Liver (tissue), 9 donors: ENCODE data around the gene ANKRD28. TPM values are rescaled to one million over a fixed set of nuclear protein-coding genes. Genes with fewer than 3 reads are reported as not detected.

ENCODE experiments used
- DNase-seq: peaks from one replicate; pipeline ENCODE4 v3.0.0-alpha.2; 2017; ENCODE audit warnings: low spot score
- H3K27ac ChIP-seq, 2 donors: one replicate each; pipeline ENCODE4 v1.7.0; 2013; ENCODE audit warnings: inconsistent platforms in 2 of 2, low read length in 2 of 2, control low read depth in 1 of 2, low read depth in 1 of 2, mild to moderate bottlenecking in 1 of 2
- H3K27me3 ChIP-seq, 4 donors: one replicate each; pipeline versions ENCODE4 v1.6.1 to v1.7.0; 2013; ENCODE audit warnings: low read length in 3 of 4, inconsistent platforms in 1 of 4, mild to moderate bottlenecking in 1 of 4, moderate library complexity in 1 of 4; ENCODE audit not compliant: control insufficient read depth in 4 of 4, insufficient read depth in 4 of 4
- H3K36me3 ChIP-seq, 4 donors: one replicate each; pipeline versions ENCODE4 v1.6.1 to v1.7.0; 2013; ENCODE audit warnings: low read length in 3 of 4, mild to moderate bottlenecking in 3 of 4, low read depth in 1 of 4, moderate library complexity in 1 of 4; ENCODE audit not compliant: control insufficient read depth in 4 of 4, insufficient read depth in 3 of 4
- H3K4me1 ChIP-seq, 4 donors: one replicate each; pipeline versions ENCODE4 v1.6.1 to v1.7.0; 2013; ENCODE audit warnings: low read length in 3 of 4, mild to moderate bottlenecking in 3 of 4, moderate library complexity in 1 of 4; ENCODE audit not compliant: control insufficient read depth in 4 of 4, insufficient read depth in 4 of 4
- H3K4me3 ChIP-seq, 3 donors: one replicate each; pipeline versions ENCODE4 v1.6.1 to v1.7.0; 2013; ENCODE audit warnings: low read length in 3 of 3, control low read depth in 1 of 3, low read depth in 1 of 3, mild to moderate bottlenecking in 1 of 3
- H3K9ac ChIP-seq, 2 donors: one replicate each; pipeline ENCODE4 v1.7.0; 2013; ENCODE audit warnings: low read length in 2 of 2, mild to moderate bottlenecking in 2 of 2, moderate library complexity in 2 of 2, control low read depth in 1 of 2, low read depth in 1 of 2
- H3K9me3 ChIP-seq, 4 donors: one replicate each; pipeline versions ENCODE4 v1.6.1 to v1.7.0; 2013; ENCODE audit warnings: low read length in 3 of 4; ENCODE audit not compliant: control insufficient read depth in 4 of 4
- ATF3 ChIP-seq: IDR thresholded peaks from 2 replicates; pipeline ENCODE4 v1.6.1; 2016; ENCODE audit warnings: antibody characterized with exemption
- EGR1 ChIP-seq, 2 donors: IDR thresholded peaks; 2 replicates each; pipeline ENCODE4 v1.6.1; 2016 to 2018; ENCODE audit warnings: antibody characterized with exemption in 2 of 2, low read depth in 2 of 2
- FOXA1 ChIP-seq: IDR thresholded peaks from 2 replicates; pipeline ENCODE4 v1.6.1; 2016; ENCODE audit warnings: antibody characterized with exemption
- FOXA2 ChIP-seq: IDR thresholded peaks from 2 replicates; pipeline ENCODE4 v1.6.1; 2016; ENCODE audit warnings: antibody characterized with exemption
- GABPA ChIP-seq, 2 donors: IDR thresholded peaks in 1 of 2; conservative IDR thresholded peaks in 1 of 2; 2 replicates each; pipeline ENCODE4 v1.6.1; 2016; ENCODE audit warnings: antibody characterized with exemption in 2 of 2, mild to moderate bottlenecking in 1 of 2, moderate library complexity in 1 of 2
- HNF4A ChIP-seq, 2 donors: conservative IDR thresholded peaks; 2 replicates each; pipeline ENCODE4 v1.6.1; 2016; ENCODE audit warnings: antibody characterized with exemption in 2 of 2, mild to moderate bottlenecking in 2 of 2
- HNF4G ChIP-seq: IDR thresholded peaks from 2 replicates; pipeline ENCODE4 v1.6.1; 2016; ENCODE audit warnings: antibody characterized with exemption
- JUND ChIP-seq, 2 donors: IDR thresholded peaks; 2 replicates each; pipeline ENCODE4 v1.6.1; 2016; ENCODE audit warnings: antibody characterized with exemption in 2 of 2
- NR2F2 ChIP-seq: IDR thresholded peaks from 2 replicates; pipeline ENCODE4 v1.6.1; 2016; ENCODE audit warnings: antibody characterized with exemption
- RAD21 ChIP-seq, 2 donors: IDR thresholded peaks; 2 replicates each; pipeline ENCODE4 v1.6.1; 2016; ENCODE audit warnings: antibody characterized with exemption in 2 of 2, mild to moderate bottlenecking in 2 of 2
- RXRA ChIP-seq, 2 donors: IDR thresholded peaks; 2 replicates each; pipeline ENCODE4 v1.6.1; 2017 to 2018; ENCODE audit warnings: antibody characterized with exemption in 2 of 2, mild to moderate bottlenecking in 1 of 2
- SP1 ChIP-seq: IDR thresholded peaks from 2 replicates; pipeline ENCODE4 v1.6.1; 2018; ENCODE audit warnings: antibody characterized with exemption, mild to moderate bottlenecking
- TAF1 ChIP-seq: conservative IDR thresholded peaks from 2 replicates; pipeline ENCODE4 v1.6.1; 2016; ENCODE audit warnings: antibody characterized with exemption, mild to moderate bottlenecking
- YY1 ChIP-seq: IDR thresholded peaks from 2 replicates; pipeline ENCODE4 v1.6.1; 2016; ENCODE audit warnings: antibody characterized with exemption, mild to moderate bottlenecking
- WGBS: extraction: QIAGEN DNeasy Blood & Tissue Kit; methylation state at CpG from one replicate; pipeline ENCODE4 v1.1.7; 2013; 5-methylcytosine and 5-hydroxymethylcytosine counted together
- polyA plus RNA-seq, 2 donors: library from polyadenylated mRNA; stranded (reverse) in 1 of 2; unstranded in 1 of 2; fragments of 200-250 nt in 1 of 2; fragments of >200 nt in 1 of 2; fragmentation: Nextera tagmentation in 1 of 2; extraction: Ambion mirVana in 1 of 2; gene quantifications; one replicate each; pipeline versions ENCODE4 v1.2.1 to v1.2.3, GENCODE V29; 2013 to 2015
- total RNA-seq, 2 donors: library from RNA; depleted of rRNA; stranded (reverse); fragments of >200 nt; gene quantifications; one replicate each; pipeline ENCODE4 v1.2.3, GENCODE V29; 2014
- TF ChIP-seq, protein P1 (sequence below): IDR thresholded peaks from 2 replicates; pipeline ENCODE4 v1.6.1; 2016; ENCODE audit warnings: antibody characterized with exemption
- TF ChIP-seq, protein P2 (sequence below): IDR thresholded peaks from 2 replicates; pipeline ENCODE4 v1.6.1; 2016; ENCODE audit warnings: antibody characterized with exemption, mild to moderate bottlenecking
- TF ChIP-seq, protein P3 (sequence below): fragments of 150-350 bp; IDR thresholded peaks from 2 replicates; pipeline ENCODE4 v1.5.1; 2017; ENCODE audit warnings: improper control_type of control experiment, low read depth, low read length; ENCODE audit not compliant: missing input control
- TF ChIP-seq, protein P4 (sequence below): IDR thresholded peaks from 2 replicates; pipeline ENCODE4 v1.6.1; 2016; ENCODE audit warnings: antibody characterized with exemption
- donor health status: healthy.
- donor health status: healthy.
- donor health status: healthy.
- donor health status: healthy.
- donor health status: healthy.

The ANKRD28 gene
- total and polyA plus RNA-seq, 4 donors: 9.2 to 39.1 (median 16.8) TPM

DNA sequence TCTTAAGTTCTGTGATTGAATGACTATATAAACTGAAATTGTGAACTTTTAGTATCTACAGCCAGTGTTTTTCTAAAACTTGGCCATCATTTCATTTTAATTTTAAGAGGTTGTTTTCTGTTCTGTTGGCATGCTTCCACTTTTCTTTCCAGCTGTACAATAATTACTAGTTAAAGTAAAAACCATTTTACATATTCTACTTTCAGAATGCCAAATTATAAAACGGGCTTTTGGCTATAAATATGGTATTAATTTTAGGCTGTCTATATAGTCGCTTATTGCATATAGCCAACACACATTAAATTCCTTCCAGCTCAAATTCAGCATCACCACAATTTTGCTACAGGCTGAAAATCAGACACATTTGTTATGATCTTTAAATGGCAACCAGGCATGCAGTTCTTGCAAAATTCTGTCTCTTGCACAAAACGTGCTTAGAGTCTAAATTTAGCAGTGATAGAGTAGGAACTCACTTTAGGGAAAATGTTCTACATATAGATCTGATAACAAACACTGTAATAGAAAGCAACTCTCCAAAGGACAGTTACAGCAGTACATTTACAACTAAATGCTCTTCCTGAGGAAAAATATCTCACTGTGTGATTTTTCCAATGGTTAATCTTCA is 115.1 kb downstream of the ANKRD28 start:
- no peaks in the 10 kb centered on the region for H3K4me1 ChIP-seq
- H3K36me3 ChIP-seq: peaks cover 4 to 28% (median 15%) of the 10 kb centered on the region in 4 donors
- TF ChIP-seq SP1 (no peak), FOXA1 (no peak), HNF4A (conservative IDR thresholded peaks at IDR 0.05) (no peak), EGR1 (IDR thresholded peaks at IDR 0.05; ENCODE audit: low read depth in 2 of 2) (no peak), RAD21 (IDR thresholded peaks at IDR 0.05) (no peak), RXRA (IDR thresholded peaks at IDR 0.05) (no peak), GABPA (IDR thresholded peaks at IDR 0.05 in 1 of 2, conservative IDR thresholded peaks at IDR 0.05 in 1 of 2) (no peak), HNF4G (no peak), ATF3 (no peak), FOXA2 (no peak), NR2F2 (no peak), JUND (IDR thresholded peaks at IDR 0.05) (no peak), YY1 (no peak), TAF1 (no peak)
- TF ChIP-seq, protein P1, sequence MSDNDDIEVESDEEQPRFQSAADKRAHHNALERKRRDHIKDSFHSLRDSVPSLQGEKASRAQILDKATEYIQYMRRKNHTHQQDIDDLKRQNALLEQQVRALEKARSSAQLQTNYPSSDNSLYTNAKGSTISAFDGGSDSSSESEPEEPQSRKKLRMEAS: no peak
- TF ChIP-seq, protein P2, sequence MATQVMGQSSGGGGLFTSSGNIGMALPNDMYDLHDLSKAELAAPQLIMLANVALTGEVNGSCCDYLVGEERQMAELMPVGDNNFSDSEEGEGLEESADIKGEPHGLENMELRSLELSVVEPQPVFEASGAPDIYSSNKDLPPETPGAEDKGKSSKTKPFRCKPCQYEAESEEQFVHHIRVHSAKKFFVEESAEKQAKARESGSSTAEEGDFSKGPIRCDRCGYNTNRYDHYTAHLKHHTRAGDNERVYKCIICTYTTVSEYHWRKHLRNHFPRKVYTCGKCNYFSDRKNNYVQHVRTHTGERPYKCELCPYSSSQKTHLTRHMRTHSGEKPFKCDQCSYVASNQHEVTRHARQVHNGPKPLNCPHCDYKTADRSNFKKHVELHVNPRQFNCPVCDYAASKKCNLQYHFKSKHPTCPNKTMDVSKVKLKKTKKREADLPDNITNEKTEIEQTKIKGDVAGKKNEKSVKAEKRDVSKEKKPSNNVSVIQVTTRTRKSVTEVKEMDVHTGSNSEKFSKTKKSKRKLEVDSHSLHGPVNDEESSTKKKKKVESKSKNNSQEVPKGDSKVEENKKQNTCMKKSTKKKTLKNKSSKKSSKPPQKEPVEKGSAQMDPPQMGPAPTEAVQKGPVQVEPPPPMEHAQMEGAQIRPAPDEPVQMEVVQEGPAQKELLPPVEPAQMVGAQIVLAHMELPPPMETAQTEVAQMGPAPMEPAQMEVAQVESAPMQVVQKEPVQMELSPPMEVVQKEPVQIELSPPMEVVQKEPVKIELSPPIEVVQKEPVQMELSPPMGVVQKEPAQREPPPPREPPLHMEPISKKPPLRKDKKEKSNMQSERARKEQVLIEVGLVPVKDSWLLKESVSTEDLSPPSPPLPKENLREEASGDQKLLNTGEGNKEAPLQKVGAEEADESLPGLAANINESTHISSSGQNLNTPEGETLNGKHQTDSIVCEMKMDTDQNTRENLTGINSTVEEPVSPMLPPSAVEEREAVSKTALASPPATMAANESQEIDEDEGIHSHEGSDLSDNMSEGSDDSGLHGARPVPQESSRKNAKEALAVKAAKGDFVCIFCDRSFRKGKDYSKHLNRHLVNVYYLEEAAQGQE: no peak
- TF ChIP-seq, protein P3, sequence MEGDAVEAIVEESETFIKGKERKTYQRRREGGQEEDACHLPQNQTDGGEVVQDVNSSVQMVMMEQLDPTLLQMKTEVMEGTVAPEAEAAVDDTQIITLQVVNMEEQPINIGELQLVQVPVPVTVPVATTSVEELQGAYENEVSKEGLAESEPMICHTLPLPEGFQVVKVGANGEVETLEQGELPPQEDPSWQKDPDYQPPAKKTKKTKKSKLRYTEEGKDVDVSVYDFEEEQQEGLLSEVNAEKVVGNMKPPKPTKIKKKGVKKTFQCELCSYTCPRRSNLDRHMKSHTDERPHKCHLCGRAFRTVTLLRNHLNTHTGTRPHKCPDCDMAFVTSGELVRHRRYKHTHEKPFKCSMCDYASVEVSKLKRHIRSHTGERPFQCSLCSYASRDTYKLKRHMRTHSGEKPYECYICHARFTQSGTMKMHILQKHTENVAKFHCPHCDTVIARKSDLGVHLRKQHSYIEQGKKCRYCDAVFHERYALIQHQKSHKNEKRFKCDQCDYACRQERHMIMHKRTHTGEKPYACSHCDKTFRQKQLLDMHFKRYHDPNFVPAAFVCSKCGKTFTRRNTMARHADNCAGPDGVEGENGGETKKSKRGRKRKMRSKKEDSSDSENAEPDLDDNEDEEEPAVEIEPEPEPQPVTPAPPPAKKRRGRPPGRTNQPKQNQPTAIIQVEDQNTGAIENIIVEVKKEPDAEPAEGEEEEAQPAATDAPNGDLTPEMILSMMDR: no peak
- TF ChIP-seq, protein P4, sequence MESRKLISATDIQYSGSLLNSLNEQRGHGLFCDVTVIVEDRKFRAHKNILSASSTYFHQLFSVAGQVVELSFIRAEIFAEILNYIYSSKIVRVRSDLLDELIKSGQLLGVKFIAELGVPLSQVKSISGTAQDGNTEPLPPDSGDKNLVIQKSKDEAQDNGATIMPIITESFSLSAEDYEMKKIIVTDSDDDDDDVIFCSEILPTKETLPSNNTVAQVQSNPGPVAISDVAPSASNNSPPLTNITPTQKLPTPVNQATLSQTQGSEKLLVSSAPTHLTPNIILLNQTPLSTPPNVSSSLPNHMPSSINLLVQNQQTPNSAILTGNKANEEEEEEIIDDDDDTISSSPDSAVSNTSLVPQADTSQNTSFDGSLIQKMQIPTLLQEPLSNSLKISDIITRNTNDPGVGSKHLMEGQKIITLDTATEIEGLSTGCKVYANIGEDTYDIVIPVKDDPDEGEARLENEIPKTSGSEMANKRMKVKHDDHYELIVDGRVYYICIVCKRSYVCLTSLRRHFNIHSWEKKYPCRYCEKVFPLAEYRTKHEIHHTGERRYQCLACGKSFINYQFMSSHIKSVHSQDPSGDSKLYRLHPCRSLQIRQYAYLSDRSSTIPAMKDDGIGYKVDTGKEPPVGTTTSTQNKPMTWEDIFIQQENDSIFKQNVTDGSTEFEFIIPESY: no peak
- DNase-seq: no peak
- H3K27me3 ChIP-seq: no peaks in the 10 kb centered on the region
- no peak overlapping the region for H3K27ac ChIP-seq
- WGBS: 58% methylated on average over 3 of the region's 3 CpGs
- H3K9me3 ChIP-seq: no peaks in the 10 kb centered on the region
- no peak overlapping the region for H3K9ac ChIP-seq
- no peak overlapping the region for H3K4me3 ChIP-seq
